ENCODE results near the gene RAB26.

RAB26 gene

GRCh38 chr16:2159175-2159838 lies 10.9 kb downstream of the RAB26 start:
- DNase-seq (ENCODE audit: low spot score): no peak

- DNase-seq (ENCODE audit: low spot score): no peak
Measured at GRCh38 chr16:2160915-2161551, 12.6 kb downstream of the RAB26 start.

GRCh38 chr16:2161911-2162310 lies 13.5 kb downstream of the RAB26 start:
- DNase-seq (ENCODE audit: low spot score): no peak

- no peak for DNase-seq (ENCODE audit: low spot score)
Measured at GRCh38 chr16:2162676-2163118, 14.3 kb downstream of the RAB26 start.

GRCh38 chr16:2163211-2163881 lies 14.9 kb downstream of the RAB26 start:
- no peak for DNase-seq (ENCODE audit: low spot score)

GRCh38 chr16:2165861-2166260 lies 17.4 kb downstream of the RAB26 start:
- no peak for DNase-seq (ENCODE audit: low spot score)

GRCh38 chr16:2166263-2167067 lies 18.0 kb downstream of the RAB26 start:
- no peak for DNase-seq (ENCODE audit: low spot score)

- no peak for DNase-seq (ENCODE audit: low spot score)
Measured at GRCh38 chr16:2167068-2167638, 18.7 kb downstream of the RAB26 start.

- DNase-seq (ENCODE audit: low spot score): no peak
Measured at GRCh38 chr16:2170080-2170479, 21.7 kb downstream of the RAB26 start.

- DNase-seq (ENCODE audit: low spot score): no peak
Measured at GRCh38 chr16:2170587-2171435, 22.4 kb downstream of the RAB26 start.

GRCh38 chr16:2171601-2172178 lies 23.3 kb downstream of the RAB26 start:
- no peak for DNase-seq (ENCODE audit: low spot score)

GRCh38 chr16:2172688-2173335 lies 24.4 kb downstream of the RAB26 start:
- DNase-seq (ENCODE audit: low spot score): no peak

- DNase-seq (ENCODE audit: low spot score): no peak
Measured at GRCh38 chr16:2173366-2173765, 24.9 kb downstream of the RAB26 start.

- no peak for DNase-seq (ENCODE audit: low spot score)
Measured at GRCh38 chr16:2173916-2174315, 25.5 kb downstream of the RAB26 start.

- DNase-seq (ENCODE audit: low spot score): no peak
Measured at GRCh38 chr16:2174396-2175131, 26.1 kb downstream of the RAB26 start.

GRCh38 chr16:2175454-2175853 lies 27.0 kb downstream of the RAB26 start:
- DNase-seq (ENCODE audit: low spot score): no peak

GRCh38 chr16:2176047-2176446 lies 27.6 kb downstream of the RAB26 start:
- DNase-seq (ENCODE audit: low spot score): no peak

GRCh38 chr16:2177101-2177500 lies 28.7 kb downstream of the RAB26 start:
- no peak for DNase-seq (ENCODE audit: low spot score)

GRCh38 chr16:2177561-2177960 lies 29.1 kb downstream of the RAB26 start:
- DNase-seq (ENCODE audit: low spot score): no peak

All from SK-N-DZ (cell line).